SK-N-MC (cell line): ENCODE data around the gene EGFL7.

Experiments
- DNase-seq: peaks from one replicate; pipeline ENCODE4 v3.0.0-alpha.2; 2011; ENCODE audit warnings: low read depth, low spot score
- H3K27ac ChIP-seq: fragments of 200-600 bp; sonication (generic); 2 replicates; pipeline ENCODE4 v1.5.1; 2016; ENCODE audit warnings: mixed run types
- H3K36me3 ChIP-seq: fragments of 200-600 bp; sonication (generic); 2 replicates; pipeline ENCODE4 v1.6.1; 2017; ENCODE audit warnings: antibody characterized with exemption, low read length, mixed read lengths; ENCODE audit not compliant: insufficient read depth
- H3K4me3 ChIP-seq: fragments of 200-600 bp; sonication (generic); 2 replicates; pipeline ENCODE4 v1.5.1; 2016
- H3K9ac ChIP-seq: fragments of 200-600 bp; sonication (generic); 2 replicates; pipeline ENCODE4 v1.8.0; 2017; ENCODE audit warnings: mixed run types, mixed read lengths; ENCODE audit not compliant: insufficient read length
- H3K9me3 ChIP-seq: fragments of 200-600 bp; sonication (generic); 2 replicates; pipeline ENCODE4 v1.6.1; 2017; ENCODE audit warnings: low read depth, mild to moderate bottlenecking, antibody characterized with exemption, low read length, moderate library complexity, mixed read lengths
- EZH2 ChIP-seq: fragments of 200-600 bp; sonication (generic); IDR thresholded peaks from one replicate; pipeline ENCODE4 v1.6.1; 2017; ENCODE audit warnings: antibody characterized with exemption
- FOXP2 ChIP-seq: optimal IDR thresholded peaks from 2 replicates; pipeline ENCODE3; 2011; ENCODE audit warnings: mild to moderate bottlenecking, moderate library complexity; ENCODE audit not compliant: insufficient read depth; ENCODE audit errors: extremely low read length, control extremely low read depth
- POLR2AphosphoS5 ChIP-seq: IDR thresholded peaks from 2 replicates; pipeline ENCODE4 v1.6.1; 2012; ENCODE audit warnings: mild to moderate bottlenecking, low read depth, low read length, borderline replicate concordance

The EGFL7 gene

GRCh38 chr9:136673088-136673974 is 10.6 kb downstream of the EGFL7 start:
- no peaks in the 10 kb centered on the region for H3K36me3 ChIP-seq
- DNase-seq = no peak
- no peak overlapping the region for H3K27ac ChIP-seq
- no peaks in the 10 kb centered on the region for H3K9me3 ChIP-seq
- no peak overlapping the region for H3K9ac ChIP-seq
- TF ChIP-seq EZH2 = no peak
- TF ChIP-seq POLR2AphosphoS5 = no peak
- TF ChIP-seq FOXP2 = no peak
- H3K4me3 ChIP-seq = no peak overlapping the region

- Histone ChIP-seq H3K4me3 (no peak overlapping the region), H3K9me3 (no peaks in the 10 kb centered on the region), H3K9ac (no peak overlapping the region), H3K27ac (no peak overlapping the region), H3K36me3 (no peaks in the 10 kb centered on the region)
- no peak for DNase-seq
- TF ChIP-seq EZH2 = no peak
- no peak for TF ChIP-seq POLR2AphosphoS5
- TF ChIP-seq FOXP2 = no peak
These were observed 11.5 kb downstream of the EGFL7 start for GRCh38 chr9:136673975-136674785.

GRCh38 chr9:136674786-136675349 is 12.2 kb downstream of the EGFL7 start:
- no peak overlapping the region for H3K4me3 ChIP-seq
- H3K36me3 ChIP-seq = no peaks in the 10 kb centered on the region
- H3K9me3 ChIP-seq = no peaks in the 10 kb centered on the region
- no peak overlapping the region for H3K9ac ChIP-seq
- H3K27ac ChIP-seq = no peak overlapping the region
- TF ChIP-seq POLR2AphosphoS5 = no peak
- TF ChIP-seq FOXP2 = no peak
- TF ChIP-seq EZH2 = no peak
- DNase-seq = no peak

GRCh38 chr9:136675477-136676296 is 13.0 kb downstream of the EGFL7 start:
- TF ChIP-seq FOXP2 (no peak), EZH2 (no peak), POLR2AphosphoS5 (no peak)
- H3K36me3 ChIP-seq = no peaks in the 10 kb centered on the region
- H3K9ac ChIP-seq = no peak overlapping the region

GRCh38 chr9:136676297-136676794 is 13.6 kb downstream of the EGFL7 start:
- Histone ChIP-seq H3K9me3 (no peaks in the 10 kb centered on the region), H3K27ac (no peak overlapping the region), H3K36me3 (no peaks in the 10 kb centered on the region), H3K4me3 (no peak overlapping the region), H3K9ac (no peak overlapping the region)
- TF ChIP-seq FOXP2 (no peak), EZH2 (no peak), POLR2AphosphoS5 (no peak)
- DNase-seq = no peak

More at GRCh38 chr9:136675477-136676296, 13.0 kb downstream of the EGFL7 start:
- no peak overlapping the region for H3K4me3 ChIP-seq
- no peak for DNase-seq
- H3K9me3 ChIP-seq = no peaks in the 10 kb centered on the region
- H3K27ac ChIP-seq = no peak overlapping the region

- Histone ChIP-seq H3K4me3 (no peak overlapping the region), H3K27ac (no peak overlapping the region), H3K9ac (no peak overlapping the region), H3K36me3 (no peaks in the 10 kb centered on the region), H3K9me3 (no peaks in the 10 kb centered on the region)
- TF ChIP-seq EZH2 (no peak), FOXP2 (no peak), POLR2AphosphoS5 (no peak)
- DNase-seq = no peak
These were observed 14.4 kb downstream of the EGFL7 start for GRCh38 chr9:136676920-136677686.

GRCh38 chr9:136678034-136678433 is 15.3 kb downstream of the EGFL7 start:
- H3K9me3 ChIP-seq = no peaks in the 10 kb centered on the region
- DNase-seq = no peak
- no peaks in the 10 kb centered on the region for H3K36me3 ChIP-seq
- H3K4me3 ChIP-seq = no peak overlapping the region
- TF ChIP-seq FOXP2 (no peak), EZH2 (no peak), POLR2AphosphoS5 (no peak)
- no peak overlapping the region for H3K9ac ChIP-seq
- H3K27ac ChIP-seq = no peak overlapping the region
